Gastrocnemius medialis (tissue), 4 donors: ENCODE measurements around the gene MRC1.

ENCODE experiments used
- POLR2A ChIP-seq, 2 donors: fragments of 450-650 bp; IDR thresholded peaks; one replicate each; pipeline ENCODE4 v1.6.1; 2017; ENCODE audit warnings: antibody characterized with exemption in 2 of 2, mild to moderate bottlenecking in 2 of 2, moderate library complexity in 2 of 2
- TF ChIP-seq, protein P1 (sequence below), 5 experiments: fragments of 450-650 bp in 3 of 5; fragments of 200-600 bp in 2 of 5; sonication (generic) in 2 of 5; IDR thresholded peaks in 4 of 5; conservative IDR thresholded peaks in 1 of 5; 1 replicate in 4 of 5; 2 replicates in 1 of 5; pipeline ENCODE4 v1.5.1; 2016 to 2019; ENCODE audit warnings: antibody characterized with exemption in 5 of 5, mild to moderate bottlenecking in 3 of 5, moderate library complexity in 3 of 5

GRCh38 chr10:17790651-17791050 is 18.5 kb upstream of the MRC1 start:
- TF ChIP-seq, protein P1, sequence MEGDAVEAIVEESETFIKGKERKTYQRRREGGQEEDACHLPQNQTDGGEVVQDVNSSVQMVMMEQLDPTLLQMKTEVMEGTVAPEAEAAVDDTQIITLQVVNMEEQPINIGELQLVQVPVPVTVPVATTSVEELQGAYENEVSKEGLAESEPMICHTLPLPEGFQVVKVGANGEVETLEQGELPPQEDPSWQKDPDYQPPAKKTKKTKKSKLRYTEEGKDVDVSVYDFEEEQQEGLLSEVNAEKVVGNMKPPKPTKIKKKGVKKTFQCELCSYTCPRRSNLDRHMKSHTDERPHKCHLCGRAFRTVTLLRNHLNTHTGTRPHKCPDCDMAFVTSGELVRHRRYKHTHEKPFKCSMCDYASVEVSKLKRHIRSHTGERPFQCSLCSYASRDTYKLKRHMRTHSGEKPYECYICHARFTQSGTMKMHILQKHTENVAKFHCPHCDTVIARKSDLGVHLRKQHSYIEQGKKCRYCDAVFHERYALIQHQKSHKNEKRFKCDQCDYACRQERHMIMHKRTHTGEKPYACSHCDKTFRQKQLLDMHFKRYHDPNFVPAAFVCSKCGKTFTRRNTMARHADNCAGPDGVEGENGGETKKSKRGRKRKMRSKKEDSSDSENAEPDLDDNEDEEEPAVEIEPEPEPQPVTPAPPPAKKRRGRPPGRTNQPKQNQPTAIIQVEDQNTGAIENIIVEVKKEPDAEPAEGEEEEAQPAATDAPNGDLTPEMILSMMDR (IDR thresholded peaks at IDR 0.05 in 4 of 5, conservative IDR thresholded peaks at IDR 0.05 in 1 of 5), result no peak
- TF ChIP-seq POLR2A (IDR thresholded peaks at IDR 0.05), result no peak
